Measurements from ENCODE around the gene H2AZ1. TPM values are rescaled to one million over a fixed set of nuclear protein-coding genes. Genes with fewer than 3 reads are reported as not detected.

Gene H2AZ1
- total RNA-seq, 1 donor from 2014 or later, result 322 TPM

GRCh38 chr4:99921174-99921573 is 28.9 kb downstream of the H2AZ1 start:
- Mint-ChIP-seq H3K4me3 (ENCODE audit: low read depth) (no peak overlapping the region), H3K27ac (no peak overlapping the region), H3K36me3 (ENCODE audit: insufficient read depth) (peaks cover 16% of the 10 kb centered on the region), H3K27me3 (no peaks in the 10 kb centered on the region), H3K9me3 (ENCODE audit: low read depth) (peaks cover 2% of the 10 kb centered on the region), H3K4me1 (ENCODE audit: low read depth) (no peaks in the 10 kb centered on the region)
- TF ChIP-seq CTCF (IDR thresholded peaks at IDR 0.05; ENCODE audit: unreplicated experiment), result no peak
- DNase-seq (ENCODE audit: low spot score, unreplicated experiment), result no peak

GRCh38 chr4:99918656-99919055 is 31.4 kb downstream of the H2AZ1 start:
- TF ChIP-seq CTCF (IDR thresholded peaks at IDR 0.05; ENCODE audit: unreplicated experiment), result no peak
- DNase-seq (ENCODE audit: low spot score, unreplicated experiment), result no peak
- Mint-ChIP-seq H3K27ac (no peak overlapping the region), H3K9me3 (ENCODE audit: low read depth) (peaks cover 7% of the 10 kb centered on the region), H3K4me3 (ENCODE audit: low read depth) (no peak overlapping the region), H3K36me3 (ENCODE audit: insufficient read depth) (peaks cover 27% of the 10 kb centered on the region), H3K4me1 (ENCODE audit: low read depth) (no peaks in the 10 kb centered on the region), H3K27me3 (no peaks in the 10 kb centered on the region)

GRCh38 chr4:99917575-99917974 is 32.5 kb downstream of the H2AZ1 start:
- H3K4me1 Mint-ChIP-seq (ENCODE audit: low read depth), result no peaks in the 10 kb centered on the region
- DNase-seq (ENCODE audit: low spot score, unreplicated experiment), result no peak
- no peaks in the 10 kb centered on the region for H3K27me3 Mint-ChIP-seq
- no peak overlapping the region for H3K27ac Mint-ChIP-seq
- no peak overlapping the region for H3K4me3 Mint-ChIP-seq (ENCODE audit: low read depth)
- H3K9me3 Mint-ChIP-seq (ENCODE audit: low read depth), result peaks cover 7% of the 10 kb centered on the region
- H3K36me3 Mint-ChIP-seq (ENCODE audit: insufficient read depth), result peaks cover 29% of the 10 kb centered on the region
- TF ChIP-seq CTCF (IDR thresholded peaks at IDR 0.05; ENCODE audit: unreplicated experiment), result no peak

- DNase-seq (ENCODE audit: low spot score, unreplicated experiment), result no peak
- Mint-ChIP-seq H3K27ac (no peak overlapping the region), H3K27me3 (no peaks in the 10 kb centered on the region), H3K9me3 (ENCODE audit: low read depth) (peaks cover 7% of the 10 kb centered on the region), H3K4me3 (ENCODE audit: low read depth) (no peak overlapping the region), H3K36me3 (ENCODE audit: insufficient read depth) (peaks cover 29% of the 10 kb centered on the region), H3K4me1 (ENCODE audit: low read depth) (no peaks in the 10 kb centered on the region)
- no peak for TF ChIP-seq CTCF (IDR thresholded peaks at IDR 0.05; ENCODE audit: unreplicated experiment)
Measured at GRCh38 chr4:99915449-99915848, 34.6 kb downstream of the H2AZ1 start.

Other genes with a start within 250 kb of the H2AZ1 start
- gene DAPP1, start 133.4 kb downstream of the H2AZ1 start, total RNA-seq, result 0.12 TPM in 1 of 2 replicates, not detected in the other
- 58.0 and 58.2 TPM in 2 replicates for gene LAMTOR3, start 55.8 kb downstream of the H2AZ1 start, total RNA-seq
- 40.7 and 41.7 TPM in 2 replicates for gene DNAJB14, start 3.7 kb downstream of the H2AZ1 start, total RNA-seq
- 2.6 and 3.6 TPM in 2 replicates for gene DDIT4L, start 240.2 kb upstream of the H2AZ1 start, total RNA-seq